Esophagus (tissue), 2 donors: ENCODE measurements around the gene PPP1R37. TPM values are rescaled to one million over a fixed set of nuclear protein-coding genes. Genes with fewer than 3 reads are reported as not detected.

ENCODE experiments used
- H3K27ac ChIP-seq, 2 donors: one replicate each; pipeline ENCODE4 v1.5.1; 2013; ENCODE audit warnings: low read depth in 2 of 2, mild to moderate bottlenecking in 2 of 2, inconsistent platforms in 1 of 2, low read length in 1 of 2, moderate library complexity in 1 of 2
- H3K27me3 ChIP-seq, 2 donors: one replicate each; pipeline ENCODE4 v1.6.1; 2013; ENCODE audit warnings: low read length in 2 of 2, control low read depth in 1 of 2, mild to moderate bottlenecking in 1 of 2; ENCODE audit not compliant: insufficient read depth in 2 of 2, control insufficient read depth in 1 of 2
- H3K36me3 ChIP-seq, 2 donors: one replicate each; pipeline ENCODE4 v1.6.1; 2013; ENCODE audit warnings: low read length in 1 of 2; ENCODE audit not compliant: control insufficient read depth in 2 of 2, insufficient read depth in 2 of 2
- H3K4me1 ChIP-seq, 2 donors: one replicate each; pipeline ENCODE4 v1.6.1; 2013; ENCODE audit warnings: low read length in 1 of 2; ENCODE audit not compliant: control insufficient read depth in 2 of 2, insufficient read depth in 2 of 2
- H3K4me3 ChIP-seq, 2 donors: one replicate each; pipeline ENCODE4 v1.5.1; 2013; ENCODE audit warnings: low read length in 2 of 2, mild to moderate bottlenecking in 2 of 2, low read depth in 1 of 2, moderate library complexity in 1 of 2
- H3K9me3 ChIP-seq, 2 donors: one replicate each; pipeline ENCODE4 v1.6.1; 2013; ENCODE audit warnings: mild to moderate bottlenecking in 2 of 2, low read depth in 1 of 2, low read length in 1 of 2, moderate library complexity in 1 of 2; ENCODE audit not compliant: control insufficient read depth in 2 of 2, insufficient read depth in 1 of 2
- WGBS, 2 donors: extraction: QIAGEN DNeasy Blood & Tissue Kit; methylation state at CpG; one replicate each; pipeline ENCODE4 v1.1.7; 2013; 5-methylcytosine and 5-hydroxymethylcytosine counted together
- polyA plus RNA-seq, 2 donors: library from polyadenylated mRNA; stranded (reverse); fragments of 200-250 nt; gene quantifications; one replicate each; pipeline ENCODE4 v1.2.3, GENCODE V29; 2013
- donor health status: healthy with polysubstance abuse.
- donor health status: Bipolar disorder and iron deficiency.

PPP1R37 gene
- polyA plus RNA-seq, 2 donors, result 17.5 to 43.1 TPM

DNA sequence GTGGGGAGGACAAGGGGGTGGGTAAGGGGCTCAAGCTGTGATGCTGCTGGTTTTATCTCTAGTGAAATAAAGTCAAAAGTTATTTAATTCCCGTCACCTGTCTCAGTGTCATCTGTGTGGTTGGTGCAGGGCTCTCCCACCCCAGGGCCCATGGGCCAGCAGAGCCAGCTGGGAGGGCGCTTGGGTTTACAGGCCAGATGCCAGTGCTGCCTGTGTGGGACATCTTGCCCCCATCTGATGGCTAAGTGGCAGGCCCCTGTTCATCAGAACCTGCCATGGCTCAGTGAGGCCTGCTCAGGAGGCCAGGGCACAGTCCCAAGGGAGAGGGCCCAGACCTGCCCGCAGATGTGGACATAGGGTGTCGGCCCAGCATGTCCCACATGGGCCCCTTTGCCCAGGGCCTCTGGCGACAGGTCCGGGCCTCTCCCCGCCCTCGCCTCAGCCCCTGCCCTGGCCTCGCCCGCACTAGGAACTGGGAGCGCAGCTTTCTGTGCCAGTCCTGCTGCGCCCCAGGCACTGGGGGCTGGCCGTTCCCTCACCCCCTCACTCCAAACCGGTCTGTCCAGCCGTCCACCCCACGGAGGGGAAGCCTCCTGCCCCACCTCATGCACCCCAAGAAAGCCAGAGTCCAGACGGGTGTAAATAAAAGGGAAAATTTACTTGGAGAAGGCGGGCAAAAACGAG, 22.0 kb upstream of the PPP1R37 start:
- H3K27ac ChIP-seq, result peak overlapping the region; percentile 76 to 83
- H3K36me3 ChIP-seq, result peaks cover 4 to 49% of the 10 kb centered on the region in 2 donors
- WGBS, 2 donors, result 47 to 72% methylated on average over 19 of the region's 19 CpGs
- no peaks in the 10 kb centered on the region for H3K9me3 ChIP-seq
- H3K4me3 ChIP-seq, result no peak overlapping the region
- peaks cover 0 to 38% of the 10 kb centered on the region in 2 donors for H3K4me1 ChIP-seq
- no peaks in the 10 kb centered on the region for H3K27me3 ChIP-seq

DNA sequence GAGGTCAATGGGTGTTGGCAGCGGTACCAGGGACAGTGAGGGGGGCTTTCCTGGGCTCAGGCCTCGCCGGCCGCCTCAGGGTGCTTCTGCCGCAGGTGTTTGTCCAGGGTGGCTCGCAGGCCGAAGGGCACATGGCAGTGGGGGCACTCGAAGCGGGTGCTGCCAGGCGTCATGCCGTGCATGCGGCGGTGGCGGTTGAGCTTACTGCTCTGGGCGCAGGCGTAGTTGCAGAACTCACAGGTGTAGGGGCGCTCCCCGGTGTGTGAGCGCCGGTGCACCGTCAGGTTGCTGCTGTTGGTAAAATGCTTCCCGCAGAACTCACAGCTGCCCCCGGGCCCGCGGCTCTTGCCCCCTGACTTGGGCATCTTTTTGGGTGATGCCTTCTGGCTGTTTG, 21.4 kb upstream of the PPP1R37 start:
- H3K27me3 ChIP-seq, result no peaks in the 10 kb centered on the region
- peaks cover 0 to 38% of the 10 kb centered on the region in 2 donors for H3K4me1 ChIP-seq
- H3K27ac ChIP-seq, result peak overlapping the region; percentile 76 to 83
- H3K36me3 ChIP-seq, result peaks cover 4 to 48% of the 10 kb centered on the region in 2 donors
- WGBS, 2 donors, result 57 to 64% methylated on average over 25 of the region's 25 CpGs
- H3K4me3 ChIP-seq, result no peak overlapping the region
- no peaks in the 10 kb centered on the region for H3K9me3 ChIP-seq

DNA sequence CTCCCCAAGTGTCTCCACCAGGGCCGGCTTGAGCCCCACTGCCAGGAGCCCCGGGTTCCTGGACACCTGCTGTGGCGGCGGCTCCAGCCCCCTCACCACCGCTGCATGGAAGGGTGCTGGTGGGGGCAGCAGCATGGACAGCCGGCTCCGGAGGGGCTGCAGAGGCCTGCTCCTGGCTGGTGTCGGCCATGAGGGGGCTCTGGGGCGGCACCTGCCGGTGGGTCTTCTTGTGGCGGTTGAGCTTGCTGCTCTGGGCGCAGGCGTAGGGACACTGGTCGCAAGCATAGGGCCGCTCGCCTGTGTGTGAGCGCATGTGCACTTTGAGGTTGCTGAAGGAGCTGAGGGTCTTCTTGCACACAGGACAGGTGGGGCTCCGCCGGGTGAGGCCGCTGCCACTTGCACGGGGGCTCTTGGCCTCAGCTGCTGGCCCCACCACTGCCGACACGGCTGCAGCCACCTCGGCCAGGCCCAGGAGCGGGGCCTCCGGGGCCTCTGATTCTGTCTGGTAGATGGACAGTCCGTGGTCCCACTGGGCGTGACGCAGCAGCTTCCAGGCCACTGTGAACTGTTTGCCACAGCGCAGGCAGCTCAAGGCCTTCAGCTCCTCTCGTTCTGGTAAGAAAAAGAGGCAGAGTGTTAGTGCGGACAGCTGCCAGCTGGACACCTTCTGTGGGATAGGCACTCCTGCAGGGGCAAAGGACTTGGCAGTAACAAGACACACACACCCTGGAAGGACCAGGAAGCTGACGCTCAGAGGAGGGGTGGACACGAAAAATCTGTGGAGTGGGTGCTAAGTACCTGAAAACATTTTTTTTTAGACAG, 20.8 kb upstream of the PPP1R37 start:
- Histone ChIP-seq H3K36me3 (peaks cover 0 to 42% of the 10 kb centered on the region in 2 donors), H3K9me3 (no peaks in the 10 kb centered on the region), H3K4me1 (peaks cover 0 to 43% of the 10 kb centered on the region in 2 donors), H3K4me3 (no peak overlapping the region), H3K27ac (peak overlapping the region; percentile 74 to 76), H3K27me3 (no peaks in the 10 kb centered on the region)
- 60 to 69% methylated on average over 34 of the region's 34 CpGs for WGBS, 2 donors

DNA sequence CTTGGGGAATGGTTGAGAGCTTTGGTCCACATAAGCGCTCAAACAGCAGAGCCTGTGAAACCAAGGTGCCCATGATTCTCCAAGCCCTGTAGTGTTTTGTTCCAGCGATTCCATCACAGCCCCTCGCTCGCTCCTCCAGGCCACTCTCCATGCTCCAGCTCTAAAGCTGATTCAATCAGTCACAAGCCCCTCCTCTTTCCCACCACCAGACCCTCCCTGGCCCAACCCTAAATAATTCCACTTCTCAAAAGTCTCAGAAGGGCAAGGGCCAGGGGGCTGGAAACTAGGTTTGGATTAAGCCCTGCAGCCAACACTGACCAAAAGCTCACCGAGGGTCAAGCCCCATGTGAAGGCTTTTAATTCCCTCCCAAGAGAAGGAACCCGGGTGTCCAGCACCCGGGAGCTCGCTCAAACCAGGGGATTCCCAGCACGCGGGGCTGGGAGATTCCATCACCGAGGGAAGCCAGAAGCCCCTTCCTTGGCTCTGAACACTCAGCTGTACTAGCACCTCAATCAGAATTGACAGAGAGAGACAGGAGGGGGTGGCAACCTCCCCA, 18.2 kb upstream of the PPP1R37 start:
- Histone ChIP-seq H3K4me3 (peak overlapping the region; percentile 44 to 64), H3K4me1 (peaks cover 0 to 38% of the 10 kb centered on the region in 2 donors)
- 47 to 53% methylated on average over 11 of the region's 11 CpGs for WGBS, 2 donors

DNA sequence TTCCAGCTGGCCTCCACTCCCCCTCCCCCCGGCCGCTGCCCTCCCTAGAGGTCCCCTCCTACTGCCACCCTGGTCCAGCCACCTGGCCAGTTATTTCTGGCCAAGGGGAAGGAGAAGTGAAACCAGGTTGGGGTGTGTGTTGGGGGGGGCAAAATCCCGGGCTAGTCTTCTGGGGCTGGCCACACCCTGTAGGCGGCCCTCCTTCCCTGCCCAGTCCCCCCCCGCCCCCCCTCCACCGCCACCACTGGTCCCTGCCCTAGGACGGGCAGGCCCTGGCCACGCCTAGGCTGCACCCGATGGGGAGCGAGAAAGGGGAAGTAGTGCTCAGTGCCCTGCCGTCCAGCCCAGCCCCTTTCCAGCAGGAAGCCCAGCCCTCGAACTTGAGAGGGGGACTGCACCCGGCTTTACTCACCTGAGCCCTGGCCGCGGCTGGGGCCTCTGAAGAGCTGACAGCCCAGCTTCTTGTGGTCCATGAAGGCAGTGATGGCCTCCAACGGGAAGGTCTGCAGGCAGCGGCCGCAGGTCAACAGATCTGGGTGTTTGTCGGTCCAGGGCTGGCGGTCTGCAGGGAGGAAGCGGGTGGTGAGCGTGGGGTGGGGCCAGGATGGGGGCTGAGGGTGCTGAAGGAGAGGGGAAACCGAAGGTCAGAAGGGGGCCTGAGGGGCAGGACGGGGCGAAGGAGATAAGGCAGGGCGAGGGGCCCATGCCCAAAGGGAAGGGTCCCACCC, 17.5 kb upstream of the PPP1R37 start:
- H3K27ac ChIP-seq, result peak overlapping the region; percentile 85 to 87
- WGBS, 2 donors, result 7 to 8% methylated on average over 23 to 25 of the region's 26 CpGs

More for the DNA sequence above, 18.2 kb upstream of the PPP1R37 start:
- Histone ChIP-seq H3K9me3 (no peaks in the 10 kb centered on the region), H3K27me3 (no peaks in the 10 kb centered on the region), H3K36me3 (peaks cover 0 to 23% of the 10 kb centered on the region in 2 donors), H3K27ac (peak overlapping the region; percentile 85 to 87)

DNA sequence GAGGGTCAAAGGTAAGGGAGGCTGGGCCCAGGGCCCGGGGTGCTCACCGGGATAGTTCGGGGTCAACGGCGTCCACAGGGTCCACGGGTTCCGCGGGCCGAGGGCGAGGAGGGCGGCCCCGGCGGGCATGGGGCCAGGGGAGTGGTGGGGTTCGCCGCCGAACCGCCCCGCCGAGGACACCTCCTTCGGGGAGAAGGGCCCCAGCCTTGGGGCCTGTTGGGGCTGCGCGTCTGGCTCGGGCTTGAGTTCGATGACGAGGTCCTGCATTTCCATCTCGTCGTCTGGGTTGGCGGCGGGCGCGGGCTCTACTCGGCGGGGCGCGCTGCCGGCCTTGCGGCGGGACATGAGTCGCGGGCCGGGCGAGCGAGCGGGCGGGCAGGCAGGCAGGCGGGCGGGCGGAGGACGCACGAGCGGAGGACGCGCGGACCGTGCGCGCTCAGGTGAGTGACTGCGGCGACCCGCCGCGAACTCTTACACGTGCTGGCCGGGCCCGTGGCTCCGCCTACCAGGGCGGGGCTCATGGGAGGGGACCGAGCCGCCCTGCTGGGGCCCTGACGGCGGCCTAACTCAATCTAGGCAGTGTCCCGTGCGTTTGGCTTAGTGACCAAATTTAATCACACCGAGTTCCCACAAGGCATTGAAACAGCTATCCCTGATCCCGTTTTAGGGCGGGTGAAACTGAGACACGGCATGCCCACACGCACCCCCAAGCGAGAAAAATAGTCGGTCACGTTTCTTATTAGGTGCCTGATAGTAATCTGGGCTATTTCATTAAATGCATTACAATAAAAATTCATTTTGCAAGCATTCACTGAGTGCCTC, 16.7 kb upstream of the PPP1R37 start, which contains the start of gene ZNF296:
Gene ZNF296 (minus strand): TSS at position 450 of the 822 bp plus-strand sequence. CDS start 105 bp downstream, at position 345.
- H3K9me3 ChIP-seq, result no peaks in the 10 kb centered on the region
- peak within 1 kb of the TSS; percentile 85 to 87 for H3K27ac ChIP-seq
- no peaks in the 10 kb centered on the region for H3K27me3 ChIP-seq
- peak within 1 kb of the TSS; percentile 64 to 79 for H3K4me3 ChIP-seq
- H3K4me1 ChIP-seq, result peaks cover 0 to 31% of the 10 kb centered on the region in 2 donors
- WGBS, 2 donors, result 2% methylated on average over 67 to 81 of the region's 81 CpGs
- H3K36me3 ChIP-seq, result peaks cover 0 to 10% of the 10 kb centered on the region in 2 donors

More for the DNA sequence above, 17.5 kb upstream of the PPP1R37 start:
- Histone ChIP-seq H3K9me3 (no peaks in the 10 kb centered on the region), H3K4me3 (peak overlapping the region; percentile 64 to 79), H3K36me3 (peaks cover 0 to 17% of the 10 kb centered on the region in 2 donors), H3K4me1 (peaks cover 0 to 38% of the 10 kb centered on the region in 2 donors), H3K27me3 (no peaks in the 10 kb centered on the region)

DNA sequence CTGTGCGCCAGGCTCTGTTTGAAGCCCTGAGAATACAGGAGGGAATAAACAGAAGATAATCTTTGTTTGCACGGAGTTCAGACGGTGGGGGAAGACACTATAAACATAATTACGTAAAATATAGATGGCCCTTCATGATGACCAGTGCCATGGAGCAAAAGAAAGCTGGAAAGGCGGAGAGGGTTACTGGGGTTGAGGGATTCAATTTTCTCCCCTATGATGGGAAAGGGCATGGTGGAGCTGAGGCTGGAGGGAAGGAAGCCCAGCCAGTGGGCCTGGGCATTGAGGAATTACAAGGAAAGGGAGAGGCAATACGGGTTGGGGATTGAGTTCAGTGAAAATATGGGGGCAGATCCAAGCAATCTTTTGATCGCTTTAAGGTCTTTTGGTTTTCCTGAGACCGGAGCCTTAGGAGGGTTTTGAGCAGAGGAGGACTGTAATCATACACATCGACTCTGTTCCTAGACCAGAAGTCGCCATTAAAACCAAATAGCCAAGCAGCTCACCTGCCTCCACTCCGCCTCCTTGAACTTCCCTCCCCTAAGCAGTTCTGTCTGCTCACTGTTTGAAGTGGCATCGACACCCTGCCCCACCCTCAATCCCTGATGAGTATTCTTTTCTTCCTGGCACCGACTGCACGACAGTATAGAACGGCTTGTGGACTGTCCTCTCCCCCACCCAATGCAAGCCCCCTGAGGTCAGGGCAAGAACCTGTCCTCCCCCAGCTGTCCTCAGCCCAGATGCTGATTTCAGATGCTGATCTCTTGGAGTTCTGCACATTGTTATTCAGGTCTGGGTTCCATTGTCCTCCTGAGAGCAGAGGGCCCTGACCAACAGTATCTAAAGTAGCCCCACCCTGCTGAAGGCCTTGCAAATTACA, 15.9 kb upstream of the PPP1R37 start:
- Histone ChIP-seq H3K27ac (peak overlapping the region; percentile 85 to 87), H3K27me3 (no peaks in the 10 kb centered on the region), H3K4me3 (peak overlapping the region in 1 of 2 donors; percentile 64), H3K36me3 (peaks cover 0 to 2% of the 10 kb centered on the region in 2 donors), H3K4me1 (peaks cover 0 to 25% of the 10 kb centered on the region in 2 donors), H3K9me3 (no peaks in the 10 kb centered on the region)
- WGBS, 2 donors, result 60 to 62% methylated on average over 15 of the region's 15 CpGs
